GM23248 (cell line): ENCODE data around the gene MRAS.
"Not testable (repeated sequence)": the region's sequence is repeated elsewhere in the genome, so short reads cannot be mapped to it uniquely, and the experiment has no call there.

Experiments
- EZH2 ChIP-seq: fragments of 200-600 bp; sonication (generic); IDR thresholded peaks from 2 replicates; pipeline ENCODE4 v1.6.1; 2018; ENCODE audit warnings: antibody characterized with exemption, mild to moderate bottlenecking; ENCODE audit not compliant: insufficient read depth, poor library complexity, severe bottlenecking
- EZH2phosphoT487 ChIP-seq: fragments of 200-600 bp; sonication (generic); IDR thresholded peaks from 2 replicates; pipeline ENCODE4 v1.6.1; 2018; ENCODE audit warnings: antibody characterized with exemption, moderate library complexity, mild to moderate bottlenecking, low read depth; ENCODE audit not compliant: insufficient read depth

DNA sequence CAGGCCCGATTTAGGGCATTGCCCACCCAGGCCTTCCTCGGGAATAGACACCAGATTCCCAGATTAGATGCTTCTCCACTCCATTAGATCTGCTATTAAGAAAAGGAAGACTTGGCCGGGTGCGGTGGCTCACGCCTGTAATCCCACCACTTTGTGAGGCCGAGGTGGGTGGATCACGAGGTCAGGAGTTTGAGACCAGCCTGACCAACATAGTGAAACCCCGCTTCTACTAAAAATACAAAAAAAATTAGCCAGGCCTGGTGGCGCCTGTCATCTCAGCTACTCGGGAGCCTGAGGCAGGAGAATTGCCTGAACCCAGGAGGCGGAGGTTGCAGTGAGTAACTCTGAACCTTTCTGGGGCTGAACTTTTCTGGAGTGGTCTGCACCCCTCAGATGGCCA, 28.8 kb downstream of the MRAS start:
- not testable (repeated sequence) for TF ChIP-seq EZH2, EZH2phosphoT487
